ENCODE data around the gene HGFAC.

GRCh38 chr4:3429651-3430050, 12.1 kb upstream of the HGFAC start:
- TF ChIP-seq CHD2 (IDR thresholded peaks at IDR 0.05; ENCODE audit: borderline replicate concordance, low read depth, low read length) (no peak), USF2 (IDR thresholded peaks at IDR 0.05; ENCODE audit: borderline replicate concordance, low read depth, low read length) (no peak), JUNB (IDR thresholded peaks at IDR 0.05) (no peak), POLR2A (IDR thresholded peaks at IDR 0.05; ENCODE audit: low read depth, low read length) (no peak), REST (IDR thresholded peaks at IDR 0.05; ENCODE audit: low read depth, low read length) (no peak), MXI1 (IDR thresholded peaks at IDR 0.05; ENCODE audit: low read depth, low read length) (no peak), CEBPZ (IDR thresholded peaks at IDR 0.05; ENCODE audit: low read depth, low read length) (no peak), POLR2AphosphoS5 (IDR thresholded peaks at IDR 0.05; ENCODE audit: low read length) (no peak)
- TF ChIP-seq, protein P1, sequence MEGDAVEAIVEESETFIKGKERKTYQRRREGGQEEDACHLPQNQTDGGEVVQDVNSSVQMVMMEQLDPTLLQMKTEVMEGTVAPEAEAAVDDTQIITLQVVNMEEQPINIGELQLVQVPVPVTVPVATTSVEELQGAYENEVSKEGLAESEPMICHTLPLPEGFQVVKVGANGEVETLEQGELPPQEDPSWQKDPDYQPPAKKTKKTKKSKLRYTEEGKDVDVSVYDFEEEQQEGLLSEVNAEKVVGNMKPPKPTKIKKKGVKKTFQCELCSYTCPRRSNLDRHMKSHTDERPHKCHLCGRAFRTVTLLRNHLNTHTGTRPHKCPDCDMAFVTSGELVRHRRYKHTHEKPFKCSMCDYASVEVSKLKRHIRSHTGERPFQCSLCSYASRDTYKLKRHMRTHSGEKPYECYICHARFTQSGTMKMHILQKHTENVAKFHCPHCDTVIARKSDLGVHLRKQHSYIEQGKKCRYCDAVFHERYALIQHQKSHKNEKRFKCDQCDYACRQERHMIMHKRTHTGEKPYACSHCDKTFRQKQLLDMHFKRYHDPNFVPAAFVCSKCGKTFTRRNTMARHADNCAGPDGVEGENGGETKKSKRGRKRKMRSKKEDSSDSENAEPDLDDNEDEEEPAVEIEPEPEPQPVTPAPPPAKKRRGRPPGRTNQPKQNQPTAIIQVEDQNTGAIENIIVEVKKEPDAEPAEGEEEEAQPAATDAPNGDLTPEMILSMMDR (IDR thresholded peaks at IDR 0.05 in 2 of 3, conservative IDR thresholded peaks at IDR 0.05 in 1 of 3; ENCODE audit: control insufficient read depth in 2 of 3, extremely low read depth in 1 of 3, insufficient read depth in 1 of 3, low read depth in 3 of 3, low read length in 3 of 3): no peak

Data from GM12878 (cell line).